Measurements from ENCODE around the gene ANKRD36.
"Not testable (repeated sequence)": the region's sequence is repeated elsewhere in the genome, so short reads cannot be mapped to it uniquely, and the experiment has no call there.

Gene ANKRD36

GRCh38 chr2:97129090-97129489 is 16.1 kb downstream of the ANKRD36 start:
- DNase-seq: not testable (repeated sequence)

GRCh38 chr2:97144016-97144415 is 31.1 kb downstream of the ANKRD36 start:
- DNase-seq: not testable (repeated sequence)

GRCh38 chr2:97166548-97166947 is 53.6 kb downstream of the ANKRD36 start:
- DNase-seq: not testable (repeated sequence)

GRCh38 chr2:97167938-97168337 is 55.0 kb downstream of the ANKRD36 start:
- not testable (repeated sequence) for DNase-seq

- not testable (repeated sequence) for DNase-seq
Measured at GRCh38 chr2:97168583-97168982, 55.6 kb downstream of the ANKRD36 start.

- DNase-seq: not testable (repeated sequence)
Measured at GRCh38 chr2:97180391-97180790, 67.4 kb downstream of the ANKRD36 start.

- DNase-seq: not testable (repeated sequence)
Measured at GRCh38 chr2:97195349-97195748, 82.4 kb downstream of the ANKRD36 start.

GRCh38 chr2:97197251-97197650 is 84.3 kb downstream of the ANKRD36 start:
- DNase-seq: not testable (repeated sequence)

GRCh38 chr2:97200887-97201286 is 87.9 kb downstream of the ANKRD36 start:
- DNase-seq: not testable (repeated sequence)

GRCh38 chr2:97202643-97203250 is 89.8 kb downstream of the ANKRD36 start:
- not testable (repeated sequence) for DNase-seq

- DNase-seq: no peak
Measured at GRCh38 chr2:97210325-97210724, 97.4 kb downstream of the ANKRD36 start.

- DNase-seq: not testable (repeated sequence)
Measured at GRCh38 chr2:97215025-97215424, 102.1 kb downstream of the ANKRD36 start.

GRCh38 chr2:97230848-97231585 is 118.1 kb downstream of the ANKRD36 start:
- not testable (repeated sequence) for DNase-seq

GRCh38 chr2:97232981-97233380 is 120.0 kb downstream of the ANKRD36 start:
- DNase-seq: not testable (repeated sequence)

GRCh38 chr2:97233660-97234295 is 120.8 kb downstream of the ANKRD36 start:
- DNase-seq: not testable (repeated sequence)

- DNase-seq: not testable (repeated sequence)
Measured at GRCh38 chr2:97261192-97261591, 148.2 kb downstream of the ANKRD36 start.

GRCh38 chr2:97266449-97266848 is 153.5 kb downstream of the ANKRD36 start:
- DNase-seq: not testable (repeated sequence)

- DNase-seq: no peak
Measured at GRCh38 chr2:97267411-97268074, 154.6 kb downstream of the ANKRD36 start.

GRCh38 chr2:97268075-97268591 is 155.2 kb downstream of the ANKRD36 start:
- not testable (repeated sequence) for DNase-seq

GRCh38 chr2:97276232-97276798 is 163.4 kb downstream of the ANKRD36 start:
- not testable (repeated sequence) for DNase-seq

- DNase-seq: not testable (repeated sequence)
Measured at GRCh38 chr2:97285187-97285586, 172.2 kb downstream of the ANKRD36 start.

- DNase-seq: not testable (repeated sequence)
Measured at GRCh38 chr2:97293687-97294086, 180.7 kb downstream of the ANKRD36 start.

Measured in central memory CD4-positive, alpha-beta T cell (primary cell).